ENCODE results near the gene NEURL3. TPM values are rescaled to one million over a fixed set of nuclear protein-coding genes. Genes with fewer than 3 reads are reported as not detected.
A peak's percentile ranks its signal among the peaks of the same experiment; 100 is the strongest.

The NEURL3 gene
- total and polyA plus RNA-seq, 3 experiments from 2014 or later, result 0.22 TPM; not detected in 2

DNA sequence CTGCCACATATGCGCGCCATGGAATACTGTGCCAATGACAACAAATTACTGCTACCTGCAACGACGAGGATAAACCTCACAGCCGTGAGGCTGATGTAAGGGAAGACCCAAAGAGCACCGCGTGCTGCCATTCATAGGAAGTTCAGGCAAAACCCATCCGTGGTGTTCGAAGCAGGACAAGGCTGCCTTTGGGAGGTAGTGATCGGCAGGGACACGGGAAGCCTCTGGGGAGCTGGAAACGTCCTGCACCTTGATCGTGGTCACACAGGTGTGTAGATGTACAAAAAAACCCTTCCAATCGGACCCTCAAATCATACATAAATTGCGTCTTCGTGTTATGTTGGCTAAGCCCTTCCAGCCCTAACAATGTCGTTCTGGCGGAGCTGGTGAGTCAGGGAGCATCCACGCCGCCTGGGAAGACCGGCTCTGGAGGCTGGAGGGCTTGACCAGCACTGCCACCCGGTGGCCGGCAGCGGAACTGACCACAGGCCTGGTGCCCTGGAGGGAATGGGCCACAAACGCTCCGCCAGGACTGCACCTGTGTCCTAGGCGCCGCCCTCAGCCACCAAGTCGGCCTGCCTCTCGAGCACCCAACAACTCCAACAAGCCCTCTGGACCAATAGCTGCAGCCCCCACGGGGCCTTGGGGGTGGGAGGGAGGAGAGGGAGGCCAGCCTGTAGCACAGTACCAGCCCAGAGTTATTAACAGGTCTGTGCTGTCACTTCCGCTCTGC, 4.1 kb upstream of the NEURL3 start:
- no peaks in the 10 kb centered on the region for H3K36me3 Mint-ChIP-seq
- no peaks in the 10 kb centered on the region for H3K36me3 ChIP-seq (ENCODE audit: insufficient read depth, low read length)
- ChIA-PET POLR2A (no interaction called here), CTCF (interaction anchor here (1.0 to 8.0 kb wide), 17 partner anchors 13 to 203 kb away, joined by 3 to 59 read pairs (median 4); partner anchors contain the start of gene SNRNP200)
- peaks cover 11% of the 10 kb centered on the region for H3K4me1 ChIP-seq (ENCODE audit: insufficient read depth, low read length)
- peaks cover 8 to 21% (median 13%) of the 10 kb centered on the region in 3 donors for H3K4me1 Mint-ChIP-seq
- peaks cover 7 to 15% of the 10 kb centered on the region in 2 donors for H3K27me3 Mint-ChIP-seq
- DNase-seq, result peak in 4 of 5 donors; percentile 21 to 64 (median 31)
- no peaks in the 10 kb centered on the region for H3K9me3 Mint-ChIP-seq
- peaks cover 4% of the 10 kb centered on the region for H3K27me3 ChIP-seq (ENCODE audit: insufficient read depth, low read length, poor library complexity, severe bottlenecking)
- no peak overlapping the region for H3K4me3 ChIP-seq (ENCODE audit: low read length)
- no peaks in the 10 kb centered on the region for H3K9me3 ChIP-seq (ENCODE audit: low read length)
- H3K27ac Mint-ChIP-seq, result peak overlapping the region in 2 of 8 donors; percentile 26 to 35
- peak overlapping the region in 2 of 7 donors; percentile 40 to 58 for H3K4me3 Mint-ChIP-seq
- H3K27ac ChIP-seq (ENCODE audit: low read depth, low read length), result no peak overlapping the region

DNA sequence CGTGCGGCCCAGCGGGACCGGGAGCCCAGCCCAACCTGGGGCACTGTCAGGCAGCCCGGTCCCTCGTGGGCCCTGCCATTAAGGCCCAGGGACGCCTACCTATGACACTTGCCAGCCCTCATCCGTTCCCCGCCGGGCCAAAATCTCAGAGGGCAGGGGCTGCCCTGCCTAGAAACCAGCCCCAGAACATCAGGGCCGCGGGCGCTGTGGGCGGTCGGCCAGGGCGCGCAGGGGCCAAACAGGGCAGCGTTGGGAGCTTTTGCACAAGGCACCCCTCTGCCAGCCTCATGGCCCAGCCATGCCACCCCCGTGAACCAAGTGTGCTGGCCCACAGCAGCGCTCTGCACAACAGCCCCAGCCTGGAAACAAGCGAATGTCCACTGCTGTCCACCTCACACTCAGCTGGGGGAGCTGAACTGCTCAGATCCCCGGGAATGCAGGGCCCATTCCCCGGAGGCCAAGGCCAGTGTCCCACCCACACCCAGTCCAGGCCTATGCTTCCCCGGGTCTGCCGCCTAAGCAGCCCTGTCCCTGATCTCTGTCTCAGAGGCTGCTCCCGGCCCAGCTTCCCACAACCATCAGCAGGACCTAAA, 3.5 kb upstream of the NEURL3 start:
- peaks cover 4% of the 10 kb centered on the region for H3K27me3 ChIP-seq (ENCODE audit: insufficient read depth, low read length, poor library complexity, severe bottlenecking)
- no peak overlapping the region for H3K27ac ChIP-seq (ENCODE audit: low read depth, low read length)
- H3K4me1 ChIP-seq (ENCODE audit: insufficient read depth, low read length), result peaks cover 11% of the 10 kb centered on the region
- Mint-ChIP-seq H3K27ac (peak overlapping the region in 2 of 8 donors; percentile 3 to 26), H3K4me3 (peak overlapping the region in 2 of 7 donors; percentile 40 to 59), H3K27me3 (peaks cover 7 to 15% of the 10 kb centered on the region in 2 donors), H3K9me3 (no peaks in the 10 kb centered on the region), H3K4me1 (peaks cover 8 to 21% (median 13%) of the 10 kb centered on the region in 3 donors), H3K36me3 (no peaks in the 10 kb centered on the region)
- H3K36me3 ChIP-seq (ENCODE audit: insufficient read depth, low read length), result no peaks in the 10 kb centered on the region
- ChIA-PET POLR2A (no interaction called here), CTCF (interaction anchor here (1.0 to 8.0 kb wide), 16 partner anchors 13 to 207 kb away, joined by 3 to 59 read pairs (median 4); partner anchors contain the start of gene SNRNP200)
- DNase-seq, result no peak
- no peaks in the 10 kb centered on the region for H3K9me3 ChIP-seq (ENCODE audit: low read length)
- no peak overlapping the region for H3K4me3 ChIP-seq (ENCODE audit: low read length)

DNA sequence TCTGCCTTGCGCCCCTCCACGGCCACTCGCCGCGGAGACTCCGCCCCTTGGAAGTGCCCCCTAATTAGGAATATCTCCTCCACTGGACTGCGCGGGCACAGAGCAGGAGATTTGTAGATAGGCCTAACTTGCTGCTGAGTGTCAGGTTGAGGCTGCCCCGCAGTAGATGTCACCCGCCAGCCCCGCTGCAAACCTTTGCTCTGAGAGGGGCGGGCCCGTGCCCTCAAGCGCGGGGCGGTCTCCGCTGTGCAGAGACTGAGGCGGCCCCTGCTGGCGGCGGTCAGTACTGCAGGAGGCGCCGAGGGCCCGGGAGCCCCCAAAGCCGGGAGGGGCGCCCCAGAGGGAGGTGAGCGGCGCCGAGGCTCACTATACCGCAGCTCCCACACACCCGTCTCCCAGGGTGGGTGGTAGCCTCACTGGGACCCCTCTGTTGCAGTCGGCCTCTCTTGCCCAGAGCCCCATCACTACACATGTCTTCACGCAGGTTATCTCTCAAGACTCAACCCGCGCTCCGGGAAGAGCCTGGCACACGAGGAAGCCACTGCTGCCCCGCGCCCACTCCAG, 2.9 kb upstream of the NEURL3 start:
- DNase-seq, result peak; percentile 85 to 92 (median 89)
- Mint-ChIP-seq H3K27ac (peak overlapping the region in 3 of 8 donors; percentile 48 to 61 (median 60)), H3K36me3 (no peaks in the 10 kb centered on the region), H3K4me3 (peak overlapping the region in 6 of 7 donors; percentile 65 to 80 (median 72)), H3K27me3 (peaks cover 9 to 15% of the 10 kb centered on the region in 2 donors), H3K4me1 (peaks cover 8 to 21% (median 13%) of the 10 kb centered on the region in 3 donors), H3K9me3 (no peaks in the 10 kb centered on the region)
- Histone ChIP-seq H3K9me3 (ENCODE audit: low read length) (no peaks in the 10 kb centered on the region), H3K27ac (ENCODE audit: low read depth, low read length) (no peak overlapping the region), H3K4me1 (ENCODE audit: insufficient read depth, low read length) (peaks cover 11% of the 10 kb centered on the region), H3K36me3 (ENCODE audit: insufficient read depth, low read length) (no peaks in the 10 kb centered on the region), H3K27me3 (ENCODE audit: insufficient read depth, low read length, poor library complexity, severe bottlenecking) (peaks cover 4% of the 10 kb centered on the region), H3K4me3 (ENCODE audit: low read length) (peak overlapping the region; percentile 43)
- ChIA-PET POLR2A (no interaction called here), CTCF (interaction anchor here (0.7 to 8.0 kb wide), 13 partner anchors 12 to 206 kb away, joined by 3 to 59 read pairs (median 4); partner anchors contain the start of gene SNRNP200)

DNA sequence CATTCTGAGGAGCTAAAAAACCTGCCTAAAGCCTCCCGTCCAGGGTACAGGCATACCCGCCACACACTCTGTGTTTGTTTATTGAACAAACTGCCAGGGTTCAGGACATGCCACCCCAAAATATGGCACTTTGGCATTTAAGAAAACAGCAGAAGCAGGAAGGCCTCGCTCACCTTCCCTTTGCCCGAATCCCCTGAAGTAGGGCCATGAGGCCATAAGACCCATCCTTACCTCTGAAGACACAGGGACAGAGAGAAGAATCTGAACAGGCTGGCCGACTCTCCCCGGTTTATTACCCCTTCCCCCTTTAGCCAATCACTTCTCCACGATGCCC, 1.7 kb upstream of the NEURL3 start:
- peaks cover 17% of the 10 kb centered on the region for H3K4me1 ChIP-seq (ENCODE audit: insufficient read depth, low read length)
- H3K9me3 ChIP-seq (ENCODE audit: low read length), result no peaks in the 10 kb centered on the region
- no peak overlapping the region for H3K27ac ChIP-seq (ENCODE audit: low read depth, low read length)
- Mint-ChIP-seq H3K27ac (peak overlapping the region in 1 of 8 donors; percentile 33), H3K9me3 (no peaks in the 10 kb centered on the region), H3K4me3 (no peak overlapping the region), H3K4me1 (peaks cover 8 to 24% (median 16%) of the 10 kb centered on the region in 3 donors), H3K27me3 (peaks cover 10 to 15% of the 10 kb centered on the region in 2 donors), H3K36me3 (no peaks in the 10 kb centered on the region)
- H3K36me3 ChIP-seq (ENCODE audit: insufficient read depth, low read length), result no peaks in the 10 kb centered on the region
- ChIA-PET POLR2A (no interaction called here), CTCF (interaction anchor here (1.0 to 8.0 kb wide), 2 partner anchors 47 to 99 kb away, joined by 4 to 59 read pairs; no protein-coding TSS in a partner anchor)
- DNase-seq, result no peak
- H3K4me3 ChIP-seq (ENCODE audit: low read length), result no peak overlapping the region
- H3K27me3 ChIP-seq (ENCODE audit: insufficient read depth, low read length, poor library complexity, severe bottlenecking), result peaks cover 4% of the 10 kb centered on the region

DNA sequence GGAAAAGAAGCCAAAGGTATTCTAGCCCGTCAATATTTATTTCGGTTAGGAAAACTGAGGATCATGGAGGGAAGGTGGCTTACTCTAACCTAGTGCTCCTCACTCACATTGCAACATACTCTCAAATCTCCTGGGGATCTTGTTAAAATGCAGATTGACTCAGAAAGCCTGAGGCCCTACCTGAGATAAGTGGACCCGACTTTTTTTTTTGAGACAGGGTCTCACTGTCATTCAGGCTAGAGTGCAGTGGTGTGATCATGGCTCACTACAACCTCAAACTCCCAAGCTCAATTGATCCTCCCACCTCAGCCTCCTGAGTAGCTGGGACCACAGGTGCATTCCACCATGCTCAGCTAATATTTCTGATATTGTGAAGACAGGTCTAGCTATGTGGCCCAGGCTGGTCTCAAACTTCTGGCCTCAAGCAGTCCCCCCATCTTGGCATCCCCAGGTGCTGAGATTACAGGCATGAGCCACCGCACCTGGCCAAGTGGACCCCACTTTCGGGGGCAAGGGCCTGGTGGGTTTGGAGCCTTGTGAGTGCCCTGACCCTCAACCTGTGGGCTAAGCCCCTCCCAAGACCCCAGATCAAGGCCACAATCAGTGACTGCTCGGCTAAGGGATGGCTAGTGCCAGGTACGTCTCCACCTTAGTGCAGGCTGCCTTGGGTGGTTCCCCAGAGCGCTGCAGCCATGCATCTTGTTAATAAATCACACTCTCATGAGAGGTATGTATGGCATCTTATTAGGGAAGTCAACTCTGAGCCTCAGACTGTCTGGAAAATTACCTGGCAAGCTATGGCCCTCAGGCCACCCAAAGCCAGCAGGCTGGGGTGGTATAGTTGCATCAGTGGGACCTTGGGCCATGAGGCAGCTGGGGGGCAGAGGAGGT, 1.1 kb upstream of the NEURL3 start:
- Histone ChIP-seq H3K4me1 (ENCODE audit: insufficient read depth, low read length) (peaks cover 23% of the 10 kb centered on the region), H3K4me3 (ENCODE audit: low read length) (no peak overlapping the region), H3K27me3 (ENCODE audit: insufficient read depth, low read length, poor library complexity, severe bottlenecking) (peaks cover 4% of the 10 kb centered on the region), H3K27ac (ENCODE audit: low read depth, low read length) (no peak overlapping the region), H3K9me3 (ENCODE audit: low read length) (no peaks in the 10 kb centered on the region), H3K36me3 (ENCODE audit: insufficient read depth, low read length) (no peaks in the 10 kb centered on the region)
- CTCF ChIA-PET, result interaction anchor here (8.0 kb wide), 1 partner anchor 99 kb away, joined by 59 read pairs; no protein-coding TSS in a partner anchor
- H3K4me3 Mint-ChIP-seq, result no peak overlapping the region
- POLR2A ChIA-PET, result no interaction called here
- H3K36me3 Mint-ChIP-seq, result no peaks in the 10 kb centered on the region
- peak overlapping the region in 2 of 8 donors; percentile 31 to 33 for H3K27ac Mint-ChIP-seq
- H3K4me1 Mint-ChIP-seq, result peaks cover 10 to 30% (median 21%) of the 10 kb centered on the region in 3 donors
- no peak for DNase-seq
- H3K9me3 Mint-ChIP-seq, result no peaks in the 10 kb centered on the region
- H3K27me3 Mint-ChIP-seq, result peaks cover 11 to 15% of the 10 kb centered on the region in 2 donors

DNA sequence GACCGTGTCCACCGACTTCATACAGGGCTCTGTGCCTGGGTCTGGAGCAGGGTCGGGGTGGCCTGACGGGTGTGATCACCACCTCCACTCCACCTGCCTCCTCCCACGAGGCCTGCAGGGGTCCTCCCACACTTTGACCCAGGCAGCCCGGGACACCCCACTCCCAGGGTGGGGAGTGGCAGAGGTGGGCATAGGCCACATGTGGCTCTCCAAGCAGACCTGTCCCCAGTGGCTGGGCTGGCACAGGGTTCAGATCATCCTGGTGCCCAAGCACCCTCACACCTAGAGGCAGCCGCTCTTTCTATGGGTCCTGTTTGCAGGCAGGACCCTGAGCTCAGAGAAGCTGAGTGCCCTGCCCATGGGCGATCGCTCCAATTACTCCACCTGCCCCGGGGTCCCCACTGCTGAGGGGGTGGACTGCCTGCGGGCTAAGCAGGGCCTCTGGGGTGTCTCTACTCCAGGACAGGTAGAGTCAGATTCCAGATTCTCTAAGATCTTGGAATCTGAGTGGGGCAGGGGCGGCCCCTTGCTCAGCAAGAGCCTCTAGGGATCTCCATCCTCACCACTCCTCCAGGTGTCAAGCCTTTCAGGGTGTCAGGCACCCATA, 1.4 kb downstream of the NEURL3 start:
- DNase-seq, result no peak
- H3K27me3 ChIP-seq (ENCODE audit: insufficient read depth, low read length, poor library complexity, severe bottlenecking), result no peaks in the 10 kb centered on the region
- no peak overlapping the region for H3K27ac ChIP-seq (ENCODE audit: low read depth, low read length)
- no peak overlapping the region for H3K4me3 Mint-ChIP-seq
- no peaks in the 10 kb centered on the region for H3K9me3 ChIP-seq (ENCODE audit: low read length)
- H3K36me3 Mint-ChIP-seq, result no peaks in the 10 kb centered on the region
- peaks cover 0 to 4% of the 10 kb centered on the region in 2 donors for H3K27me3 Mint-ChIP-seq
- CTCF ChIA-PET, result interaction anchor here (8.0 kb wide), 1 partner anchor 96 kb away, joined by 59 read pairs; no protein-coding TSS in a partner anchor
- H3K9me3 Mint-ChIP-seq, result no peaks in the 10 kb centered on the region
- peaks cover 8 to 26% (median 14%) of the 10 kb centered on the region in 3 donors for H3K4me1 Mint-ChIP-seq
- H3K27ac Mint-ChIP-seq, result no peak overlapping the region
- POLR2A ChIA-PET, result no interaction called here
- no peaks in the 10 kb centered on the region for H3K36me3 ChIP-seq (ENCODE audit: insufficient read depth, low read length)
- H3K4me1 ChIP-seq (ENCODE audit: insufficient read depth, low read length), result peaks cover 23% of the 10 kb centered on the region
- H3K4me3 ChIP-seq (ENCODE audit: low read length), result no peak overlapping the region

DNA sequence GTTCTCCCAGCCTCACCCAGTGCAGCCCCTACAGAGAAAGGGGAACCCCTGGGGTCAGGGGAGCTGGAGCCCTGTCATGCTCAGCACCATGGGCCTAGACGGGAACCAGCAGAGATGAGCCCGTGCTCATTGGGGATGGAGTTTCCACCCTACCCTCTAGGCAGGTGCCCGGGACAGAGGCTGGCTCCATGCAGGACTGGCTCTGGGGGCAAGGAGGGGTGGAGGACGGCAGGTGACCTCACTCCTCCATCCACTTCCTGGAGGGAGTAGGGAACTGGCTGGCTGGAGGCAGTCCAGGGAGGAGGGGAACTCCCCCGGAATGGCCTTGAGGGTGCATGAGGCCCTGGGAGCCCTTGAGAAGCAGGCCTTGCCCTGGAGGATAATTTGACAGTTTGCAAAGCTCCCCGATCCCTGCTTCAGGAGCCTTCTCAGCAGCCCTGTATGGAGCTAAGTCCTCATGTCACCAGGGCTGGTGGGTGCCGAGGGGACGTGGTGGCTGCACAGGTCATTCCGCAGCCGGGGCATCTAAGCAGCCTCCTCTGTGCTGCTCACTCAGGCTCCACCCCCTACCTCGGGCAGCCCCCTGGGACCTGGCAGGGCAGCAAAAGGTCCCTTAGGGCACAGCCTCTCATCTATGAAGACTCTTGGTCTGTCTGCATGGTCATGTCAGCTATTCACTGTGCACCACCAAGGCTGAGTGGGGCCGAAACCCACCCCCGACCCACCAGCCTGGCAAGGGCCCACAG, 2.1 kb downstream of the NEURL3 start:
- Histone ChIP-seq H3K27me3 (ENCODE audit: insufficient read depth, low read length, poor library complexity, severe bottlenecking) (no peaks in the 10 kb centered on the region), H3K36me3 (ENCODE audit: insufficient read depth, low read length) (no peaks in the 10 kb centered on the region), H3K27ac (ENCODE audit: low read depth, low read length) (no peak overlapping the region), H3K4me1 (ENCODE audit: insufficient read depth, low read length) (peaks cover 17% of the 10 kb centered on the region), H3K9me3 (ENCODE audit: low read length) (no peaks in the 10 kb centered on the region), H3K4me3 (ENCODE audit: low read length) (no peak overlapping the region)
- no peak for DNase-seq
- peaks cover 8 to 20% (median 14%) of the 10 kb centered on the region in 3 donors for H3K4me1 Mint-ChIP-seq
- no peak overlapping the region for H3K4me3 Mint-ChIP-seq
- no peak overlapping the region for H3K27ac Mint-ChIP-seq
- CTCF ChIA-PET, result interaction anchor here (0.8 to 8.0 kb wide), 2 partner anchors 73 to 96 kb away, joined by 3 to 59 read pairs; no protein-coding TSS in a partner anchor
- H3K9me3 Mint-ChIP-seq, result no peaks in the 10 kb centered on the region
- POLR2A ChIA-PET, result no interaction called here
- peaks cover 0 to 4% of the 10 kb centered on the region in 2 donors for H3K27me3 Mint-ChIP-seq
- no peaks in the 10 kb centered on the region for H3K36me3 Mint-ChIP-seq
